SK-N-SH (cell line): ENCODE measurements around the gene DAB2IP. TPM values are rescaled to one million over a fixed set of nuclear protein-coding genes. Genes with fewer than 3 reads are reported as not detected.

Source experiments
- CTCF ChIA-PET: fragments of 300-600, 350-600 bp; formaldehyde crosslinking; extraction: SDS; loops from one replicate; lab custom pipeline; 2021; lab: Yijun Ruan, JAX
- POLR2A ChIA-PET: fragments of 350-600 bp; sonication (Branson Sonifier 250); formaldehyde crosslinking; extraction: SDS; loops from one replicate; lab custom pipeline; 2020; ENCODE audit warnings: antibody characterized with exemption, inconsistent platforms; lab: Yijun Ruan, JAX
- DNase-seq: peaks from one replicate; pipeline ENCODE4 v3.0.0; 2012
- H2AFZ ChIP-seq: fragments of 200-600 bp; sonication (generic); 2 replicates; pipeline ENCODE4 v1.8.1; 2016; ENCODE audit warnings: antibody characterized with exemption, mild to moderate bottlenecking, low read depth
- H3F3A ChIP-seq: fragments of 200-600 bp; sonication (generic); replicated peaks from 2 replicates; pipeline ENCODE3; 2016; ENCODE audit warnings: antibody characterized with exemption, mild to moderate bottlenecking; ENCODE audit not compliant: insufficient read depth
- H3K27ac ChIP-seq, 2 experiments: fragments of 200-500 bp in 1 of 2; fragments of 200-600 bp in 1 of 2; sonication (Bioruptor generic) in 1 of 2; sonication (generic), shearing (Covaris generic) in 1 of 2; 2 replicates each; pipeline versions ENCODE4 v1.5.1 to v1.6.1; 2014 to 2016; ENCODE audit warnings: low read depth in 2 of 2, inconsistent platforms in 1 of 2, low read length in 1 of 2, mild to moderate bottlenecking in 1 of 2, mixed read lengths in 1 of 2
- H3K27me3 ChIP-seq: fragments of 200-600 bp; sonication (generic), shearing (Covaris generic); 2 replicates; pipeline ENCODE4 v1.6.1; 2016; ENCODE audit warnings: mixed run types; ENCODE audit not compliant: insufficient read depth
- H3K36me3 ChIP-seq, 2 experiments: fragments of 200-500 bp in 1 of 2; fragments of 200-600 bp in 1 of 2; sonication (Bioruptor generic) in 1 of 2; sonication (generic) in 1 of 2; replicated peaks in 1 of 2; 2 replicates each; pipeline versions ENCODE3 to v1.5.1; 2014 to 2016; ENCODE audit warnings: low read length in 1 of 2, mild to moderate bottlenecking in 1 of 2; ENCODE audit not compliant: insufficient read depth in 2 of 2, control insufficient read depth in 1 of 2
- H3K4me1 ChIP-seq, 2 experiments: fragments of 200-500 bp in 1 of 2; fragments of 200-600 bp in 1 of 2; sonication (Bioruptor generic) in 1 of 2; sonication (generic), shearing (Covaris generic) in 1 of 2; 2 replicates each; pipeline versions ENCODE4 v1.5.1 to v1.6.1; 2014 to 2016; ENCODE audit warnings: low read depth in 1 of 2, low read length in 1 of 2, mixed run types in 1 of 2; ENCODE audit not compliant: insufficient read depth in 2 of 2, control insufficient read depth in 1 of 2
- H3K4me2 ChIP-seq: fragments of 200-600 bp; sonication (generic), shearing (Covaris generic); 2 replicates; pipeline ENCODE4 v1.6.1; 2017; ENCODE audit warnings: mixed run types
- H3K4me3 ChIP-seq, 2 experiments: fragments of 200-500 bp in 1 of 2; fragments of 200-600 bp in 1 of 2; sonication (Bioruptor generic) in 1 of 2; sonication (generic), shearing (Covaris generic) in 1 of 2; 2 replicates each; pipeline versions ENCODE4 v1.5.1 to v1.8.1; 2014 to 2016; ENCODE audit warnings: low read depth in 2 of 2, inconsistent platforms in 1 of 2, low read length in 1 of 2, mild to moderate bottlenecking in 1 of 2, mixed read lengths in 1 of 2, moderate library complexity in 1 of 2
- H3K79me2 ChIP-seq: fragments of 200-600 bp; sonication (generic); 2 replicates; pipeline ENCODE4 v1.8.1; 2017; ENCODE audit warnings: mild to moderate bottlenecking; ENCODE audit not compliant: insufficient read depth
- H3K9ac ChIP-seq: fragments of 200-600 bp; sonication (generic); 2 replicates; pipeline ENCODE4 v1.6.1; 2017; ENCODE audit warnings: mixed run types
- H3K9me2 ChIP-seq: fragments of 200-600 bp; sonication (generic); 2 replicates; pipeline ENCODE4 v1.6.1; 2017; ENCODE audit warnings: mixed run types
- H3K9me3 ChIP-seq: fragments of 200-600 bp; sonication (generic); 2 replicates; pipeline ENCODE4 v1.6.1; 2017; ENCODE audit warnings: mixed run types, mild to moderate bottlenecking, moderate library complexity
- H4K20me1 ChIP-seq: fragments of 200-600 bp; sonication (generic); 2 replicates; pipeline ENCODE4 v1.6.1; 2017; ENCODE audit warnings: mild to moderate bottlenecking, mixed run types; ENCODE audit not compliant: insufficient read depth
- CHD2 ChIP-seq: fragments of 150-350 bp; IDR thresholded peaks from 2 replicates; pipeline ENCODE4 v1.6.1; 2018; ENCODE audit warnings: low read length; ENCODE audit not compliant: partially characterized antibody
- CTCF ChIP-seq: fragments of 200-600 bp; sonication (generic); IDR thresholded peaks from 2 replicates; pipeline ENCODE4 v1.6.1; 2017; ENCODE audit warnings: antibody characterized with exemption, mild to moderate bottlenecking, moderate library complexity
- ELF1 ChIP-seq: IDR thresholded peaks from 2 replicates; pipeline ENCODE4 v1.4.0; 2012
- FOSL2 ChIP-seq: IDR thresholded peaks from 2 replicates; pipeline ENCODE4 v1.4.0; 2012; ENCODE audit warnings: low read depth, mild to moderate bottlenecking, moderate library complexity, borderline replicate concordance
- FOXJ3 ChIP-seq: sonication (generic); formaldehyde crosslinking; IDR thresholded peaks from 2 replicates; pipeline ENCODE4 v1.5.1; 2020; ENCODE audit warnings: mild to moderate bottlenecking, missing genetic modification reagents
- GATA2 ChIP-seq: sonication (generic); formaldehyde crosslinking; IDR thresholded peaks from 2 replicates; pipeline ENCODE4 v1.5.0; 2020; ENCODE audit warnings: mild to moderate bottlenecking, missing genetic modification reagents
- NFIC ChIP-seq: IDR thresholded peaks from 2 replicates; pipeline ENCODE4 v1.4.0; 2012; ENCODE audit warnings: borderline replicate concordance
- NRF1 ChIP-seq: IDR thresholded peaks from 2 replicates; pipeline ENCODE4 v1.6.1; 2012; ENCODE audit warnings: low read depth, mild to moderate bottlenecking, low read length
- REST ChIP-seq: IDR thresholded peaks from 2 replicates; pipeline ENCODE4 v1.6.1; 2012; ENCODE audit warnings: mild to moderate bottlenecking, low read depth, low read length, moderate library complexity
- SMC3 ChIP-seq: IDR thresholded peaks from 2 replicates; pipeline ENCODE4 v1.6.1; 2012; ENCODE audit warnings: low read depth, low read length, improper control_type of control experiment
- TAF1 ChIP-seq: IDR thresholded peaks from 2 replicates; pipeline ENCODE4 v1.6.1; 2012; ENCODE audit warnings: low read depth, mild to moderate bottlenecking, low read length, moderate library complexity, borderline replicate concordance
- TCF12 ChIP-seq: IDR thresholded peaks from 2 replicates; pipeline ENCODE4 v1.4.0; 2012
- USF1 ChIP-seq: IDR thresholded peaks from 2 replicates; pipeline ENCODE4 v1.4.0; 2012; ENCODE audit warnings: low read depth, borderline replicate concordance
- USF2 ChIP-seq: fragments of 150-350 bp; IDR thresholded peaks from 2 replicates; pipeline ENCODE4 v1.6.1; 2017; ENCODE audit warnings: antibody characterized with exemption, low read length, low read depth, borderline replicate concordance
- YY1 ChIP-seq: IDR thresholded peaks from 2 replicates; pipeline ENCODE4 v1.4.0; 2012; ENCODE audit warnings: low read depth, mild to moderate bottlenecking
- ZBTB33 ChIP-seq: IDR thresholded peaks from 2 replicates; pipeline ENCODE4 v1.4.0; 2012; ENCODE audit warnings: low read depth, borderline replicate concordance
- WGBS: methylation state at CpG from one replicate; pipeline ENCODE4 v1.1.6; 2017; ENCODE audit warnings: low lambda C conversion rate; 5-methylcytosine and 5-hydroxymethylcytosine counted together
- polyA plus RNA-seq, 3 experiments: library from polyadenylated mRNA; depleted of rRNA; stranded (reverse); fragments of >200 nt; gene quantifications; 2 replicates each; pipeline ENCODE4 v1.2.3, GENCODE V29; 2012

DAB2IP gene
- polyA plus RNA-seq, 1 of the 3 experiments (the other 2 are of a cell fraction), result 21.4 TPM

- TF ChIP-seq REST (no peak), NFIC (peak; percentile 25; the same call in 1 of the 2 replicates), CTCF (no peak), TAF1 (no peak), ELF1 (0 out of 2 replicates have a peak, but pooled peaks have one; percentile 37), USF1 (no peak), YY1 (no peak), GATA2 (CRISPR knock-in tag) (peak; percentile 81), FOSL2 (peak; percentile 59)
- TF ChIP-seq, all 33 proteins: peak for 14
Measured at GRCh38 chr9:121607434-121608167, 43.8 kb upstream of the DAB2IP start (continued).

GRCh38 chr9:121608168-121608853 is 43.1 kb upstream of the DAB2IP start:
- H3K27ac ChIP-seq, result peak overlapping the region; percentile 63 to 94; a peak in 3 of 4 replicates
- peaks cover 22 to 52% of the 10 kb centered on the region in 2 experiments; a peak in 3 of 4 replicates for H3K4me1 ChIP-seq
- H3K9ac ChIP-seq, result no peak overlapping the region
- no peak for DNase-seq
- no peak overlapping the region for H2AFZ ChIP-seq
- H3K9me3 ChIP-seq, result no peaks in the 10 kb centered on the region
- H3K36me3 ChIP-seq, result no peaks in the 10 kb centered on the region
- CTCF ChIA-PET, result interaction anchor here (0.8 to 3.1 kb wide), 4 partner anchors 9 to 58 kb away, joined by 3 to 12 read pairs (median 6); no protein-coding TSS in a partner anchor
- H3F3A ChIP-seq, result peaks cover 20% of the 10 kb centered on the region
- H3K27me3 ChIP-seq, result no peaks in the 10 kb centered on the region
- no peaks in the 10 kb centered on the region for H3K9me2 ChIP-seq
- POLR2A ChIA-PET, result interaction anchor here (1.6 kb wide), 1 partner anchor 29 kb away, joined by 4 read pairs; no protein-coding TSS in a partner anchor
- 59% methylated on average over 10 of the region's 10 CpGs for WGBS
- H3K4me3 ChIP-seq, result no peak overlapping the region
- H3K4me2 ChIP-seq, result peak overlapping the region; percentile 18
- no peaks in the 10 kb centered on the region for H3K79me2 ChIP-seq
- peaks cover 23% of the 10 kb centered on the region for H4K20me1 ChIP-seq
- TF ChIP-seq USF2 (no peak), YY1 (no peak), NRF1 (no peak), FOXJ3 (peak; percentile 61; the same call in 1 of the 2 replicates), SMC3 (no peak), CTCF (no peak), TCF12 (peak; percentile 73; the same call in 1 of the 2 replicates), FOSL2 (no peak), ZBTB33 (no peak), CHD2 (no peak)
